Hepatocyte (in vitro differentiated cells): ENCODE results near the gene PSEN1.

Source experiments
- EZH2 ChIP-seq: fragments of 200-600 bp; sonication (generic); IDR thresholded peaks from 2 replicates; pipeline ENCODE4 v1.6.1; 2016; ENCODE audit warnings: antibody characterized with exemption, mild to moderate bottlenecking, borderline replicate concordance
- EZH2phosphoT487 ChIP-seq: fragments of 200-600 bp; sonication (generic); IDR thresholded peaks from one replicate; pipeline ENCODE4 v1.6.1; 2018; ENCODE audit warnings: antibody characterized with exemption, mild to moderate bottlenecking, low read depth, moderate library complexity; ENCODE audit not compliant: unreplicated experiment, severe bottlenecking
- TF ChIP-seq, protein P1 (sequence below): fragments of 200-600 bp; sonication (generic); IDR thresholded peaks from 2 replicates; pipeline ENCODE4 v1.5.1; 2016; ENCODE audit warnings: antibody characterized with exemption, mild to moderate bottlenecking; ENCODE audit not compliant: poor library complexity

DNA sequence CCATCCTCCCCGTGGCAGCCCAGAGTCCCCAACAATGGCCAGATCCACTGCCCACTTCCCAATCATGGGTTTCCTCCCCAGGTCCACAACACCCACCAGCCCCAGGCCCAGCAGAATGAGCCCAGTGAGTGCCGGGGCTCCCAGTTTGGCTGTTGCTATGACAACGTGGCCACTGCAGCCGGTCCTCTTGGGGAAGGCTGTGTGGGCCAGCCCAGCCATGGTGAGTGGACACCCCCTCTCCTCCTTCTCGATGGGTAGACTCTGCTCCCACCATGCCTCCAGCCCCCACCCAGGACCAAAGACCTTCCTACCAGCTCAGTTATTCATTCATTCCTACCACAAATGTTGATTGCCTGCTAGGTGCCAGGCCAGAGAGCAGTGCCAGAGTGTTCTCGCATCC lies 124.8 kb downstream of the PSEN1 start:
- TF ChIP-seq EZH2 = no peak
- no peak for TF ChIP-seq EZH2phosphoT487
- TF ChIP-seq, protein P1, sequence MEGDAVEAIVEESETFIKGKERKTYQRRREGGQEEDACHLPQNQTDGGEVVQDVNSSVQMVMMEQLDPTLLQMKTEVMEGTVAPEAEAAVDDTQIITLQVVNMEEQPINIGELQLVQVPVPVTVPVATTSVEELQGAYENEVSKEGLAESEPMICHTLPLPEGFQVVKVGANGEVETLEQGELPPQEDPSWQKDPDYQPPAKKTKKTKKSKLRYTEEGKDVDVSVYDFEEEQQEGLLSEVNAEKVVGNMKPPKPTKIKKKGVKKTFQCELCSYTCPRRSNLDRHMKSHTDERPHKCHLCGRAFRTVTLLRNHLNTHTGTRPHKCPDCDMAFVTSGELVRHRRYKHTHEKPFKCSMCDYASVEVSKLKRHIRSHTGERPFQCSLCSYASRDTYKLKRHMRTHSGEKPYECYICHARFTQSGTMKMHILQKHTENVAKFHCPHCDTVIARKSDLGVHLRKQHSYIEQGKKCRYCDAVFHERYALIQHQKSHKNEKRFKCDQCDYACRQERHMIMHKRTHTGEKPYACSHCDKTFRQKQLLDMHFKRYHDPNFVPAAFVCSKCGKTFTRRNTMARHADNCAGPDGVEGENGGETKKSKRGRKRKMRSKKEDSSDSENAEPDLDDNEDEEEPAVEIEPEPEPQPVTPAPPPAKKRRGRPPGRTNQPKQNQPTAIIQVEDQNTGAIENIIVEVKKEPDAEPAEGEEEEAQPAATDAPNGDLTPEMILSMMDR = no peak
